Activated CD4-positive, CD25-positive, alpha-beta regulatory T cell treated with anti-CD3 and anti-CD28 coated beads, Interleukin-2, amount 50 U/mL, for 16 hours (primary cell): Measurements from ENCODE around the gene RSPH6A.

Source experiments
- DNase-seq: peaks from one replicate; pipeline ENCODE4 v3.0.0-alpha.2; 2020; ENCODE audit warnings: low read depth, low spot score

The RSPH6A gene

GRCh38 chr19:45781214-45782161 is 33.6 kb downstream of the RSPH6A start:
- DNase-seq = no peak

DNA sequence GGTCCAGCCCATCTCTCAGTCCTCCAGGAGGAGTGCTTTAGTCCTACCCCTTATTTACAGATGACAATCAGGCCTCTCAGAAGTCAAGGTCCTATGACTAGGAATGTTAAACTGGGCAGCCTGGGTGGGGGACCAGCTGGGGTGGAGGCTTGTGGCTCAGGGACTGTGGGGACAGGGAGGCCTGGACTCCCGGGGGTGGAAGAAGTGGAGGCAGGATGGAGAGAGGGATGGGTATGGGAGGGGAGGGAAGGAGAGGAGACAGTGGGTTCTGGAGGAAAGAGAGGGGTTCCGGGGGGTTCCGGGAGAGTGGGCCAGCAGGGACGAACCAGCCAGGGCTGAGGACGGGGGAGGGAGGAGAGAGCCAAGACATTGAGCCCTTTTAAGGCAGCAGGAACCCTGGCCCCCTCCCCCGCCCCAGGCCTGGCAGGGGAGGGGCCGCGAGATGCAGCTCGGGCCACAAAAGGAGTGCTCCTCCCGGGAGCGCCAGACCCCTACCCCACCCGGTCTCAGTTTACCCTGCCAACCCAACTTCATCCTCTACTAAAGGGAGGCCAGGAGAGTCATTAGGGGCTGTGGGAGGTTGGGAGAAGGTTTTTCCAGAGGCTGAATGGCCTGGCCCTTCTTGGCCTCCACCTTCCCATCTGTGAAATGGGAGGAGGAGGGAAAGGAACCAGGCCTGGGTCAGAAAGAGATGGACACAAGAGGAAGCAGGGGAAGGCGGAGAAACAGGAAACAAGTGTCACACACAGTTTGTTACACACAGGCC is 34.5 kb downstream of the RSPH6A start:
- DNase-seq = no peak

DNA sequence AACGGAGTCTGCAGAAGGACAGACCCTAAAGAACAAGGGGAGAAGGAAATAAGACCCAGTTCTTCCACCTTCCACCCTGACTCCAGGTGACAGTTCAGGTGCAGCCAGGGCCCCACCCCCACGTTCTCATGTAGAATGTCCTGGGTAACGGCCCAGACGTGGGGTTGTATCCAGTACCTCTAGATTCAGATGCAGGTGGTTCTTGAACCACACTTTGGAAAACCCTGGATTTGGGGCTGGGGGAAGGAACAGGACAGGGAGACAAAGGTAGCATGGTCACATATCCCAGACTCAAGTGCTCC is 35.0 kb downstream of the RSPH6A start:
- DNase-seq = no peak

GRCh38 chr19:45779231-45780145 is 35.6 kb downstream of the RSPH6A start:
- peak; percentile 66 for DNase-seq

DNA sequence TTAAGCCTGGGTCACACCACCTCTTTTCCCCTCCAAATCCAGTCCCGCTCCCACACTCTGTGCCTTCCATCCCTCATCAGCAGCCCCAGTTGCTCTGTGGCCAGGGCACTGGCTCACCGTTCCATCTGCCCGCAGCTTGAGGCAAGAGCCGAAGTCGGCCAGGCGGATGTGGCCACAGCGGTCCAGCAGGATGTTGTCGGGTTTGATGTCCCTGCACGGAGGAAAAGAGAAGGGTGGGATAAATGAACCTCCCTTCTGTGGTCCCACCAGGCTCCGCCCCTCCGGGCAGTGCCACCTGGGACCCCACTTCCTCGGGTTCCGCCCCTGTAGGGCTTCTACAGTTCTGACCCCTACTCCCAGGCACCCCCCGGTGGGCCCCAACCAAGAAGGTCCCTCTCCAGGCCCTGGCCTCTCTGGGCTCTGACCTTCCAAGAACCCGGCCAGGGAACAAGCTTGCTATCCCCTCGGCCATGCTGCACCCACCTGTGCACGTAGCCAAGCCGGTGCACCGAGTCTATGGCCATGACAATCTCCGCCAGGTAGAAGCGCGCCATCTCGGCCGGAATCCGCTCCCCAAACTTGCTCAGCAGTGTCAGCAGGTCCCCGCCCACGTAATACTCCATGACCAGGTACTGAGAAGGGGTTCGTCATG is 37.0 kb downstream of the RSPH6A start:
- DNase-seq = no peak

DNA sequence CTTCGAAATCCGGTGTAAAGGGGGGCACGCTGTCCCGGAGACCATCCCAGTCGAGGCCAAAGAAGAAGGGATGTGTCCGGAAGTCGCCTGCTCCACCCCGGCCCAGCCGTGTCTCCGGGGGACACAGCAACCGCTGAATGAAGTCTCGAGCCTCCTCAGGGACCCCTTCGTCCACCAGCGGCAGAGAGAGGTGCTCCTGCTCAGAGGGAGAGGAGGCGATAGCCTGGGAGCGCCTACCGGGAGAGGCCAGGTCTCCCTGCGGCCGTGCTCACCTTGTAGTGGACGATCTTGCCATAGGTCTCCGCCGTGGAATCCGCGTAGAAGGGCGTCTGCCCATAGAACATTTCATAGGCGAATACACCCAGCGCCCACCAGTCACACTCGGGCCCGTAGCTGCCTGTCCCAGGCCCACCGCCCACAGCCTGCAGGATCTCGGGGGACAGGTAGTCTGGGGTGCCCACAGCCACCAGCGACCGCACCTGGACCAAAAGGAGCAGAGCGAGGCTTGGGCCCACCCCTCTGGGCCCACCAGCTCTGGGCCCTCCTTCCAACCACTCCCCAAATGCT is 37.6 kb downstream of the RSPH6A start:
- no peak for DNase-seq

DNA sequence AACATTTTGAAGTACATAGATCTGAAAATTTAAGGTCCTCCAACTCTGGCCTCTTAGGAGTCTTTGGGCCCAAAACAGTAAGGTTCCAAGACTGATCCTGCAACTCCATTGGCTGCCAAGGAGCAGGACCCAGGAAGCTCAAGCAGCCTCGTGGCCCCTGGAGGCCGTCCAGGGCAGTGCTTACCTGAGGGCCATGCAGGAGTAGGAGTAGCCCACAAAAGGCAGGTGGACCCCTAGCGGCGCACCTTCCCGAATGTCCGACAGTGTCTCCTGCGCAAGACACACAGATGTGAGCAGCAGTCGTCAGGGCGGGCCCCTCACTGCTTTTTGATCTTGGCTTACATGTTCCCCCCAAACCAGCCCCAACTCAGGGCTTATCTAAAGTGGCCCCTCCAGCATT is 40.3 kb downstream of the RSPH6A start:
- no peak for DNase-seq

- DNase-seq = no peak
Measured at GRCh38 chr19:45773384-45773783, 41.7 kb downstream of the RSPH6A start.

DNA sequence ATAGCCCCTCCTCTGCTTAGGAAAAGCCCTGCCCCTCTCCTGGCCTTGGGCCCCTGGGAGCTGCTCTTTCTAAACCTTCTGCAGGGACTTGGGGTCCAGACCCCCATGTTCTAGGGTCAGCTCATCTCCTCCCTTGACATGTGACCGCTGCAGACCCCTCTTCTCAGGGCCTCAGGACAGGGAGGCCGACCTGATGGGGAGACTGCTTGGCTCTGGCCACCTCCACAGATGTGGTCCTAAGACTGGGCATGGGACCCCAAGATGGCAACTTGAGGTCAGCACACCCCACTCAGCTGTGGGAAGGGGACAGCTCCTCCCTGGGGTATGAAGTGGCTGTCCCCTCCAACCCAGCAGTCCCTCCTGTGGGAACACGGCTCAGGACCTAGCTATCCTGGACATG is 42.2 kb downstream of the RSPH6A start:
- no peak for DNase-seq

GRCh38 chr19:45772130-45772840 is 42.8 kb downstream of the RSPH6A start:
- no peak for DNase-seq

DNA sequence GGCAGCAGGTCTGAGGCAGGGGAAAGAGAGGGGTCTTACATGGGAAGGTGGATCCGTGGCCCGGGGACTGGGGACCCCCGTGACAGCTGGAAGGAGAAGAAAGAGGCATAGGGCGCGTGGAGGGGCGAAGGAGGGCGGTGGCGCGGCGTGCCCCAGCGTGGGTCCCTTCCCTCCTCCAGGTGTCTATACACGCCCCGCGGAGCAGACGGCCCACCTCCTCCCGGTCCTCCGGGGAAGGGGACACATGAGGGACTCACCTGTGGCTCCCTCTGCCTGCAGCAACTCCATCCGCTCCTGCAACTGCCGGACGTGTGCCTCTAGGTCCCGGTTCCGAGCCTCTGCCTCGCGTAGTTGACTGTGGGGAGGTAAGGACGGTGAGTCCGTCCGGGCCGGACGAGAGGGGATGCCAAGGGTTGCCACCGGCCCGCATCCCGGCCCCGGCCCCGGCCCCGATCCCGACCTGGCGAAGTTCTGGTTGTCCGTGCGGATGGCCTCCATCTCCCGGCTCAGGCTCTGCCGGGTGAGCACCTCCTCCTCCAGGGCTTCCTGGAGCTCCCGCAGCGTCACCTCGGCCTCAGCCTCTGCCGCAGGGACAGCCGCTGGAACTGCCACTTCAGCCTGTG is 43.7 kb downstream of the RSPH6A start:
- no peak for DNase-seq

- peak; percentile 82 for DNase-seq
Measured at GRCh38 chr19:45770192-45771101, 44.7 kb downstream of the RSPH6A start.

- no peak for DNase-seq
Measured at GRCh38 chr19:45769821-45770191, 45.3 kb downstream of the RSPH6A start.

- peak; percentile 84 for DNase-seq
Measured at GRCh38 chr19:45768984-45769782, 45.9 kb downstream of the RSPH6A start, which contains the start of gene SIX5. SIX5 (minus strand) TSS chr19:45769252; CDS start chr19:45768844, 408 bp downstream.

GRCh38 chr19:45768655-45768983 is 46.5 kb downstream of the RSPH6A start:
- no peak for DNase-seq

DNA sequence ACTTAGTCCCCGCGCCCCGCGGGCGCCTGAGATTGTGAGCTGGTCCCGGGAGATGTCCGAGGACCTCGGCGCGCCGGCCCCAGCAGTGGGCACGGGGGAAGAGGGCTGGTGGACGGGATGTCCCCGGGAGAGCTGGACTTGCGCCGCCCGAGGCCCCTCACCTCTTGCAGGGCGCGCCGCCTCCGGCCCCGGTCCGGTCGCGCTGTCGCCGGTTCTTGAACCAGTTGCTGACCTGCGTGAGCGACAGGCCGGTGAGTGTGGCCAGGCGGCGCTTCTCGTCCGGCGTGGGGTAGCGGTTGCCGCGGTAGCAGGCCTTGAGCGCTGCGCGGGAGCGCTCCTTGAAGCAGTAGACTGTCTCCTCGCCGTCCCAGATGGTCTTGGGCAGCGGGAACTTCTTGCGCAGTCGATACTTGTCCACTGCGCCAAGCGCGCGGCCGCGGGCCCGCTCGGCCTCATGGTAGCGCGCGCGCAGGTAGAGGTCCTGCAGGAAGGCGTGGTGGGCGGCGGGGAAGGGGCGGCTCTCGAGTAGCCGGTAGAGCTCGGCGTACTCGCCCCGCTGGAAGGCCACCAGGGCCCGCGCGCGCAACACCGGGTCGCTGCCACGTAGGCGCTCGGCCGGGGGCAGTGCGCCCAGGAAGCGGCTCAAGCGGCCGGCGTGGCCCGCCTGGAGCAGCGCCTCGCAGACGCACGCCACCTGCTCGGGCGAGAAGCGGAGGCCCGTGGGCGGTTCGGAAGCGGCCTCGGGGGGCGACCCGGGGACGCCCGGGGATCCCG is 47.0 kb downstream of the RSPH6A start:
- no peak for DNase-seq

DNA sequence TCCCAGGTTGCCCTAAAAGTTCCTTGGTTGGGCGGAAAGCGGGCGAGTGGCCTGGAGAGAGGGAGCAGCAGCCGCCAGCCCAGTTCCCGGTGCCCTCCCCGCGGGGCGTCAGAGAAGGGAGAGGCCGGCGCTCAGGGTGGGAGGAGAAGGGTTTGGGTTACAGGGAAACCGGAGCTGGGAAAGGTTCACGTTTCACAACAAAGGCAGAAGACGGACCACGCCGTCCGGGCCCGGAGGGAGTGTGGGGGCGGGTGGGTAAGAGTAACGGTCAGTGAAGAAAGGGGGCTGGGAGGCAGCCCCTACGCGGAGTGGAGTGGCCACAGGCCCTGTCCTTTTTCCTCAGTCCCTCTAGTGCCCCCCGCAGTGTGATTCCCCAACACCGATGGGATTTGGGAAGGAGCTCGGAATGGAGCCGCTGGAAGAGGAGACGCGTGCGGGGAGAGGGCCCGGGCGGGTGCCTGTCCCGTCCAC is 47.7 kb downstream of the RSPH6A start:
- DNase-seq = no peak
